Subcutaneous abdominal adipose tissue (tissue), 5 donors: Measurements from ENCODE around the gene SUMF1.
A peak's percentile ranks its signal among the peaks of the same experiment; 100 is the strongest.

Experiments
- H3K27ac ChIP-seq: one replicate; pipeline ENCODE4 v1.7.0; 2013; ENCODE audit warnings: low read depth, mild to moderate bottlenecking, inconsistent platforms, low read length, moderate library complexity
- H3K27me3 ChIP-seq, 5 donors: one replicate each; pipeline ENCODE4 v1.7.0; 2013; ENCODE audit warnings: low read length in 5 of 5, inconsistent platforms in 1 of 5; ENCODE audit not compliant: control insufficient read depth in 5 of 5, insufficient read depth in 4 of 5
- H3K36me3 ChIP-seq, 5 donors: one replicate each; pipeline ENCODE4 v1.7.0; 2013; ENCODE audit warnings: low read length in 5 of 5; ENCODE audit not compliant: control insufficient read depth in 5 of 5, insufficient read depth in 5 of 5
- H3K4me1 ChIP-seq, 5 donors: one replicate each; pipeline ENCODE4 v1.7.0; 2013; ENCODE audit warnings: low read length in 5 of 5, mild to moderate bottlenecking in 3 of 5, moderate library complexity in 1 of 5; ENCODE audit not compliant: control insufficient read depth in 5 of 5, insufficient read depth in 5 of 5
- H3K4me3 ChIP-seq, 5 donors: one replicate each; pipeline ENCODE4 v1.7.0; 2013; ENCODE audit warnings: low read length in 5 of 5, low read depth in 1 of 5
- H3K9ac ChIP-seq, 5 donors: one replicate each; pipeline ENCODE4 v1.7.0; 2013; ENCODE audit warnings: low read length in 5 of 5, mild to moderate bottlenecking in 4 of 5, moderate library complexity in 3 of 5
- H3K9me3 ChIP-seq, 5 donors: one replicate each; pipeline ENCODE4 v1.7.0; 2013; ENCODE audit warnings: low read length in 5 of 5; ENCODE audit not compliant: control insufficient read depth in 5 of 5
- donor health status: healthy.
- donor health status: healthy.
- donor health status: healthy.
- donor health status: healthy.
- donor health status: healthy.

The SUMF1 gene

DNA sequence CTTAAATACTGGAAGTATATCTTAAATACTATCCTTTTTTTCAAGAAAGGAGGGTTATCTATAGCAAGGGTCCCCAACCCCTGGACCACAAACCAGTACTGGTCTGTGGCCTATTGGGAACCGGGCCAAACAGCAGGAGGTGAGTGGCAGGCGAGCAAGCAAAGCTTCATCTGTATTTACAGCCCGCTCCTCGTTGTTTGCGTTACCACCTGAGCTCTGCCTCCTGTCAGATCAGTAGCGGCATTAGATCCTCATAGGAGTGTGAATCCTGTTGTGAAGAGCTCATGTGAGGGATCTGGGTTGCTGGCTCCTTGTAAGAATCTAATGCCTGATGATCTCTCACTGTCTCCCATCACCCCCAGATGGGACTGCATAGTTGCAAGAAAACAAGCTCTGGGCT, 26.1 kb downstream of the SUMF1 start:
- no peak overlapping the region for H3K27ac ChIP-seq
- H3K4me3 ChIP-seq = no peak overlapping the region
- H3K9me3 ChIP-seq = no peaks in the 10 kb centered on the region
- no peak overlapping the region for H3K9ac ChIP-seq
- no peaks in the 10 kb centered on the region for H3K27me3 ChIP-seq
- H3K4me1 ChIP-seq = no peaks in the 10 kb centered on the region
- H3K36me3 ChIP-seq = peaks cover 5 to 18% (median 11%) of the 10 kb centered on the region in 5 donors

GRCh38 chr3:4438296-4438695, 28.8 kb downstream of the SUMF1 start:
- H3K4me3 ChIP-seq = no peak overlapping the region
- H3K27me3 ChIP-seq = no peaks in the 10 kb centered on the region
- H3K4me1 ChIP-seq = no peaks in the 10 kb centered on the region
- no peaks in the 10 kb centered on the region for H3K9me3 ChIP-seq
- peaks cover 0 to 11% (median 8%) of the 10 kb centered on the region in 5 donors for H3K36me3 ChIP-seq
- no peak overlapping the region for H3K27ac ChIP-seq
- no peak overlapping the region for H3K9ac ChIP-seq

DNA sequence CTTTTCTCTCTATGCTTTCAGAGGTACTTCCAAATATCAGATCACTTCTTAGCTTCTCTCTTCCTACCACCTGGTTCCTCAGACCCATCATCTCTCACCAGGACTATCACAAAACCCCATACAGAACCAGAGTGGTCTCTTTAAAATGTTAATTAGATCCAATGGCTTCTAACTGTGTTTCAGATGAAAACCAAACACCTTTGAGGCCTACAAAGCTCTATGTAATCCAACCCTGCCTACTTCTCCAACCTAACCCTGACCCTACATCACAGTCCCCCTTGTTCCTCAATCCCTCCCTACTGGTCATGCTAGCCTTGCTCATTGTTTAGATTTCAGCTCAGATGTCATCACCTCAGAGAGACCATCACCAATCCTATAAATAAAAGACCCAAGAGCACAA, 34.8 kb downstream of the SUMF1 start:
- no peaks in the 10 kb centered on the region for H3K27me3 ChIP-seq
- H3K27ac ChIP-seq = no peak overlapping the region
- H3K4me3 ChIP-seq = no peak overlapping the region
- H3K36me3 ChIP-seq = peaks cover 2 to 10% (median 6%) of the 10 kb centered on the region in 5 donors
- peaks cover 0 to 8% (median 3%) of the 10 kb centered on the region in 5 donors for H3K4me1 ChIP-seq
- no peak overlapping the region for H3K9ac ChIP-seq
- peaks cover 0 to 8% (median 0%) of the 10 kb centered on the region in 5 donors for H3K9me3 ChIP-seq

- Histone ChIP-seq H3K4me3 (no peak overlapping the region), H3K9ac (no peak overlapping the region), H3K9me3 (peaks cover 0 to 8% (median 0%) of the 10 kb centered on the region in 5 donors), H3K36me3 (peaks cover 2 to 10% (median 6%) of the 10 kb centered on the region in 5 donors), H3K27me3 (no peaks in the 10 kb centered on the region), H3K4me1 (peaks cover 3 to 22% (median 10%) of the 10 kb centered on the region in 5 donors), H3K27ac (no peak overlapping the region)
These were observed 37.3 kb downstream of the SUMF1 start for GRCh38 chr3:4429648-4430350.

- no peaks in the 10 kb centered on the region for H3K27me3 ChIP-seq
- H3K9me3 ChIP-seq = peaks cover 0 to 8% (median 0%) of the 10 kb centered on the region in 5 donors
- peak overlapping the region; percentile 71 for H3K27ac ChIP-seq
- H3K36me3 ChIP-seq = peaks cover 0 to 3% (median 0%) of the 10 kb centered on the region in 5 donors
- H3K9ac ChIP-seq = peak overlapping the region in 2 of 5 donors; percentile 13 to 14
- peak overlapping the region in 1 of 5 donors; percentile 9 for H3K4me3 ChIP-seq
- peaks cover 3 to 22% (median 10%) of the 10 kb centered on the region in 5 donors for H3K4me1 ChIP-seq
These were observed 40.2 kb downstream of the SUMF1 start for GRCh38 chr3:4426782-4427344.

DNA sequence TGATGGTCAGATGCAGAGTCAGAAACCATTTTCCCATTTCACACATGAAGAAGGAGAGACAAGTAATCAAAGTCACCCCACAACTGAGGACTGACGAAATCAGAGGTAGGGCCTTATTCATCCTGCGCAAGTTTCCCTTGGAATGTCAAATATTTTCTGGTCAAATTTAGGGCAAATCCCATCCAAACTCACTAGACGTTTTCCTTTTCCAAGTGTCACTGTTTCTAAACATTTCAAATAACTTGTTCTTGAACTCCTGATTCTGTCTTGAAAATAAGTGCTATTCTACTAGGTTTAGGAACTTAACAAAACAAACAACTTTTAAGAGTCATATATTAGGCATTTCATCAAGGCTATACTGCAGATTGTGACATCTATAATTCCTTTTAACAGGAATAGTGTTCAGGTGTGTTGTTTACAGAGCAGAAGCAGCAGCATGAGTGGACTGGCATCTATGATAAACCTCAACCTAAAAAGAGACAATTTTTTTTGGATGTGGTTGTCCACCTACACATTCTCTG, 40.7 kb downstream of the SUMF1 start:
- H3K9ac ChIP-seq = peak overlapping the region in 1 of 5 donors; percentile 40
- no peaks in the 10 kb centered on the region for H3K27me3 ChIP-seq
- no peak overlapping the region for H3K4me3 ChIP-seq
- H3K36me3 ChIP-seq = peaks cover 0 to under 1% (median 0%) of the 10 kb centered on the region in 5 donors
- H3K9me3 ChIP-seq = peaks cover 0 to 3% (median 0%) of the 10 kb centered on the region in 5 donors
- peak overlapping the region; percentile 71 for H3K27ac ChIP-seq
- peaks cover 3 to 22% (median 10%) of the 10 kb centered on the region in 5 donors for H3K4me1 ChIP-seq

DNA sequence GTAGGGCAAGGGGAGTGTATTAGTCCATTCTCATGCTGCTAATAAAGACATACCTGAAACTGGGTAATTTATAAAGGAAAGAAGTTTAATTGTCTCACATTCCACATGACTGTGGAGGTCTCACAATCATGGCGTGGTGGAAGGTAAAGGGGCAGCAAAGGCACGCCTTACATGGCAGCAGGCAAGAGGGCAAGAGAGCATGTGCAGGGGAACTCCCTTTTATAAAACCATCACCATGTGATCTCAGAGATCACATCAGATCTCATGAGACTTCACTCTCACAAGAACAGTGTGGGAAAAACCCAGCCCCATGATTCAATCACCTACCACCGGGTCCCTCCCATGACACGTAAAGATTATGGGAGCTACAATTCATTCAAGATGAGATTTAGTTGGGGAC, 41.4 kb downstream of the SUMF1 start:
- Histone ChIP-seq H3K4me1 (peaks cover 3 to 22% (median 10%) of the 10 kb centered on the region in 5 donors), H3K27ac (peak overlapping the region; percentile 71), H3K9ac (no peak overlapping the region), H3K4me3 (no peak overlapping the region), H3K27me3 (no peaks in the 10 kb centered on the region), H3K9me3 (no peaks in the 10 kb centered on the region), H3K36me3 (no peaks in the 10 kb centered on the region)

DNA sequence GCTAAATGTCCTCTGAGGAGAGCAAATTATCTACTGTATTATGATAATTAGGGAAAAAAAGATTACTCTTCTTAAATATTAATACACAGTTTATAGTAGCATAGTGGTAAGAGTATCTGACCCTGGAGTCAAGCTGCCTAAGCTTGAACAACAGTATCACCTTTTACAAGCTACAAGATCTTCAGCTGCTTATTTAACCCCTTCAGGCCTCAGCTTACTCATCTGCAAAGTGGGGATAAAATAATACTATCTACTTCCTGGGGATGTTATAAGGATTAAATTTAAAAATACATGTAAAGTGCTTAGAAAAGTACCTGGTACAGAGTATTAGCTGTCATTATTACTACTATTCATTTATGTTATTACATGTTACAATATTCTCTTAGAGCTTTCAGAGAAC, 42.0 kb downstream of the SUMF1 start:
- Histone ChIP-seq H3K9ac (no peak overlapping the region), H3K27me3 (no peaks in the 10 kb centered on the region), H3K4me1 (peaks cover 3 to 22% (median 10%) of the 10 kb centered on the region in 5 donors), H3K9me3 (no peaks in the 10 kb centered on the region), H3K36me3 (no peaks in the 10 kb centered on the region), H3K27ac (no peak overlapping the region), H3K4me3 (no peak overlapping the region)

DNA sequence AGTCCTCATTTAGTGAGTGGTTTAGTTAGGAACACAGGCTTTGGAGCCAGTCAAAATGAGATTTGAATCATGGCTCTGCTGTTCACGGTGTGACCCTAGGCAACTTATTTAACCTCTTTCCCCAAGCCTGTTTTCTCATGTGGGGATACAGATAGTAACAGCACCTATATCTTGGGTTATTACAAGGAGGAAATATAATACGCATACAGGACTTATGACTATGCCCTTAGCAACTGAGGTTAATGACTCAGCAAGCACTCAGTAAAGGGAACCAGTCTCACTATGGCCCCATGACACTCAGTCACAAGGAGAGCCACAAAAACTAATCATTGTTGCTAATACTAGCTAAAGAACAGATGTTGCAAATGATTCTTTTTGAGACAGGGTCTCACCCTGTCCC, 45.9 kb downstream of the SUMF1 start:
- Histone ChIP-seq H3K36me3 (peaks cover 5 to 18% (median 8%) of the 10 kb centered on the region in 5 donors), H3K27ac (no peak overlapping the region), H3K9me3 (no peaks in the 10 kb centered on the region), H3K27me3 (no peaks in the 10 kb centered on the region), H3K9ac (no peak overlapping the region), H3K4me1 (peaks cover 0 to 13% (median 3%) of the 10 kb centered on the region in 5 donors), H3K4me3 (no peak overlapping the region)

DNA sequence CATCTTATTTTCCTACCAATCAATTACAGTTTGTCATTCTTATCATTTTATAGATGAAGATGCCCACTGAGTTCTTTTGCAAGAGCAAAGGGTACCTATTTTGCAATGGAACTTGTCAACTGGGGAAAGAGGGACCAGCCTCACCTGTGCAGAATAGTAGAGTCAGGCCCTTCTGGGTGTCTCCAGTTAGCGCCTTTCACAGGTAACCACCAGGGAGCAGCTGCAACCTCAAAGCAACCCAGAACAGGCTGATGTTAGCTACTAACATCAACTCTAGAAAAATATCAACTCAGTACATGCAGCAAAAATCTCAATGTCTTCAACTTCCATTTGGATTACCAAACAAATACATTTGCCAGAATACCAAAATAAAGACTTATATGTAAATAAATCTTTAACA, 47.1 kb downstream of the SUMF1 start:
- Histone ChIP-seq H3K9me3 (no peaks in the 10 kb centered on the region), H3K4me3 (no peak overlapping the region), H3K27me3 (no peaks in the 10 kb centered on the region), H3K36me3 (peaks cover 6 to 18% (median 8%) of the 10 kb centered on the region in 5 donors), H3K4me1 (peaks cover 0 to 11% (median 0%) of the 10 kb centered on the region in 5 donors), H3K9ac (no peak overlapping the region), H3K27ac (no peak overlapping the region)
